Activated T-cell treated with anti-CD3 and anti-CD28 coated beads, Interleukin-2, amount 50 U/mL, for 24 hours (primary cell): Measurements from ENCODE around the gene TMEM204.

ENCODE experiments used
- DNase-seq: peaks from one replicate; pipeline ENCODE4 v3.0.0-alpha.2; 2020
- H3K27ac Mint-ChIP-seq: 2 replicates; pipeline ENCODE4 v1.8.0; 2020; ENCODE audit warnings: mild to moderate bottlenecking, mixed read lengths
- H3K27me3 Mint-ChIP-seq: 2 replicates; pipeline ENCODE4 v1.8.0; 2020; ENCODE audit warnings: mixed read lengths
- H3K36me3 Mint-ChIP-seq: 2 replicates; pipeline ENCODE4 v1.8.0; 2020; ENCODE audit warnings: low read depth, mixed read lengths
- H3K4me1 Mint-ChIP-seq: 2 replicates; pipeline ENCODE4 v1.8.0; 2020; ENCODE audit warnings: low read depth, mixed read lengths
- H3K4me3 Mint-ChIP-seq: 2 replicates; pipeline ENCODE4 v1.8.0; 2020; ENCODE audit warnings: mild to moderate bottlenecking, moderate library complexity, mixed read lengths
- H3K9me3 Mint-ChIP-seq: 2 replicates; pipeline ENCODE4 v1.8.0; 2020; ENCODE audit warnings: mixed read lengths

Gene TMEM204

GRCh38 chr16:1506494-1507213 lies 26.8 kb upstream of the TMEM204 start:
- H3K4me3 Mint-ChIP-seq, result no peak overlapping the region
- no peak overlapping the region for H3K27ac Mint-ChIP-seq
- H3K27me3 Mint-ChIP-seq, result no peaks in the 10 kb centered on the region
- no peaks in the 10 kb centered on the region for H3K4me1 Mint-ChIP-seq
- no peak for DNase-seq
- no peaks in the 10 kb centered on the region for H3K9me3 Mint-ChIP-seq
- peaks cover 72% of the 10 kb centered on the region for H3K36me3 Mint-ChIP-seq

- H3K4me1 Mint-ChIP-seq, result no peaks in the 10 kb centered on the region
- no peak overlapping the region for H3K4me3 Mint-ChIP-seq
- H3K27ac Mint-ChIP-seq, result no peak overlapping the region
- no peaks in the 10 kb centered on the region for H3K27me3 Mint-ChIP-seq
- H3K9me3 Mint-ChIP-seq, result no peaks in the 10 kb centered on the region
- no peak for DNase-seq
- peaks cover 70% of the 10 kb centered on the region for H3K36me3 Mint-ChIP-seq
Measured at GRCh38 chr16:1508494-1509187, 24.8 kb upstream of the TMEM204 start.

- Mint-ChIP-seq H3K4me3 (no peak overlapping the region), H3K36me3 (peaks cover 67% of the 10 kb centered on the region), H3K27me3 (no peaks in the 10 kb centered on the region), H3K4me1 (no peaks in the 10 kb centered on the region), H3K27ac (no peak overlapping the region), H3K9me3 (no peaks in the 10 kb centered on the region)
- no peak for DNase-seq
Measured at GRCh38 chr16:1509307-1510221, 23.9 kb upstream of the TMEM204 start.

- Mint-ChIP-seq H3K27me3 (no peaks in the 10 kb centered on the region), H3K4me3 (no peak overlapping the region), H3K36me3 (peaks cover 61% of the 10 kb centered on the region), H3K9me3 (no peaks in the 10 kb centered on the region), H3K4me1 (no peaks in the 10 kb centered on the region), H3K27ac (no peak overlapping the region)
- DNase-seq, result no peak
Measured at GRCh38 chr16:1510272-1510671, 23.2 kb upstream of the TMEM204 start.

GRCh38 chr16:1510941-1511351 lies 22.5 kb upstream of the TMEM204 start:
- Mint-ChIP-seq H3K4me3 (no peak overlapping the region), H3K27ac (no peak overlapping the region), H3K36me3 (peaks cover 55% of the 10 kb centered on the region), H3K27me3 (no peaks in the 10 kb centered on the region), H3K4me1 (no peaks in the 10 kb centered on the region), H3K9me3 (no peaks in the 10 kb centered on the region)
- DNase-seq, result no peak

GRCh38 chr16:1511662-1512569 lies 21.6 kb upstream of the TMEM204 start:
- H3K4me3 Mint-ChIP-seq, result no peak overlapping the region
- H3K9me3 Mint-ChIP-seq, result no peaks in the 10 kb centered on the region
- no peak for DNase-seq
- H3K4me1 Mint-ChIP-seq, result no peaks in the 10 kb centered on the region
- H3K36me3 Mint-ChIP-seq, result peaks cover 47% of the 10 kb centered on the region
- peak overlapping the region; percentile 34 for H3K27ac Mint-ChIP-seq
- no peaks in the 10 kb centered on the region for H3K27me3 Mint-ChIP-seq

GRCh38 chr16:1512774-1513173 lies 20.7 kb upstream of the TMEM204 start:
- Mint-ChIP-seq H3K27me3 (no peaks in the 10 kb centered on the region), H3K27ac (no peak overlapping the region), H3K4me1 (no peaks in the 10 kb centered on the region), H3K4me3 (no peak overlapping the region), H3K36me3 (peaks cover 40% of the 10 kb centered on the region), H3K9me3 (no peaks in the 10 kb centered on the region)
- DNase-seq, result no peak

GRCh38 chr16:1514507-1514906 lies 19.0 kb upstream of the TMEM204 start:
- H3K27ac Mint-ChIP-seq, result no peak overlapping the region
- no peaks in the 10 kb centered on the region for H3K27me3 Mint-ChIP-seq
- no peak for DNase-seq
- no peak overlapping the region for H3K4me3 Mint-ChIP-seq
- no peaks in the 10 kb centered on the region for H3K4me1 Mint-ChIP-seq
- H3K9me3 Mint-ChIP-seq, result no peaks in the 10 kb centered on the region
- peaks cover 29% of the 10 kb centered on the region for H3K36me3 Mint-ChIP-seq

GRCh38 chr16:1518626-1519135 lies 14.8 kb upstream of the TMEM204 start:
- no peaks in the 10 kb centered on the region for H3K4me1 Mint-ChIP-seq
- no peak overlapping the region for H3K4me3 Mint-ChIP-seq
- H3K9me3 Mint-ChIP-seq, result no peaks in the 10 kb centered on the region
- DNase-seq, result no peak
- H3K27ac Mint-ChIP-seq, result no peak overlapping the region
- H3K36me3 Mint-ChIP-seq, result peaks cover 7% of the 10 kb centered on the region
- H3K27me3 Mint-ChIP-seq, result no peaks in the 10 kb centered on the region

GRCh38 chr16:1519831-1520230 lies 13.6 kb upstream of the TMEM204 start:
- no peak overlapping the region for H3K4me3 Mint-ChIP-seq
- no peaks in the 10 kb centered on the region for H3K27me3 Mint-ChIP-seq
- no peaks in the 10 kb centered on the region for H3K9me3 Mint-ChIP-seq
- H3K4me1 Mint-ChIP-seq, result no peaks in the 10 kb centered on the region
- no peak overlapping the region for H3K27ac Mint-ChIP-seq
- peaks cover 7% of the 10 kb centered on the region for H3K36me3 Mint-ChIP-seq
- no peak for DNase-seq

GRCh38 chr16:1520461-1520860 lies 13.0 kb upstream of the TMEM204 start:
- Mint-ChIP-seq H3K36me3 (peaks cover 7% of the 10 kb centered on the region), H3K4me1 (peaks cover 4% of the 10 kb centered on the region), H3K9me3 (no peaks in the 10 kb centered on the region), H3K27me3 (no peaks in the 10 kb centered on the region), H3K27ac (no peak overlapping the region), H3K4me3 (no peak overlapping the region)
- DNase-seq, result no peak

GRCh38 chr16:1523581-1524245 lies 9.8 kb upstream of the TMEM204 start:
- Mint-ChIP-seq H3K36me3 (peaks cover 7% of the 10 kb centered on the region), H3K27ac (peak overlapping the region; percentile 29), H3K27me3 (no peaks in the 10 kb centered on the region), H3K4me3 (no peak overlapping the region), H3K9me3 (no peaks in the 10 kb centered on the region), H3K4me1 (peaks cover 25% of the 10 kb centered on the region)
- DNase-seq, result no peak

GRCh38 chr16:1524366-1524765 lies 9.1 kb upstream of the TMEM204 start:
- H3K4me3 Mint-ChIP-seq, result no peak overlapping the region
- no peaks in the 10 kb centered on the region for H3K27me3 Mint-ChIP-seq
- DNase-seq, result no peak
- no peaks in the 10 kb centered on the region for H3K9me3 Mint-ChIP-seq
- H3K27ac Mint-ChIP-seq, result peak overlapping the region; percentile 29
- peaks cover 7% of the 10 kb centered on the region for H3K36me3 Mint-ChIP-seq
- peaks cover 25% of the 10 kb centered on the region for H3K4me1 Mint-ChIP-seq
